ENCODE data around the gene KIAA1755.
"Not testable (repeated sequence)": the region's sequence is repeated elsewhere in the genome, so short reads cannot be mapped to it uniquely, and the experiment has no call there.

The KIAA1755 gene

DNA sequence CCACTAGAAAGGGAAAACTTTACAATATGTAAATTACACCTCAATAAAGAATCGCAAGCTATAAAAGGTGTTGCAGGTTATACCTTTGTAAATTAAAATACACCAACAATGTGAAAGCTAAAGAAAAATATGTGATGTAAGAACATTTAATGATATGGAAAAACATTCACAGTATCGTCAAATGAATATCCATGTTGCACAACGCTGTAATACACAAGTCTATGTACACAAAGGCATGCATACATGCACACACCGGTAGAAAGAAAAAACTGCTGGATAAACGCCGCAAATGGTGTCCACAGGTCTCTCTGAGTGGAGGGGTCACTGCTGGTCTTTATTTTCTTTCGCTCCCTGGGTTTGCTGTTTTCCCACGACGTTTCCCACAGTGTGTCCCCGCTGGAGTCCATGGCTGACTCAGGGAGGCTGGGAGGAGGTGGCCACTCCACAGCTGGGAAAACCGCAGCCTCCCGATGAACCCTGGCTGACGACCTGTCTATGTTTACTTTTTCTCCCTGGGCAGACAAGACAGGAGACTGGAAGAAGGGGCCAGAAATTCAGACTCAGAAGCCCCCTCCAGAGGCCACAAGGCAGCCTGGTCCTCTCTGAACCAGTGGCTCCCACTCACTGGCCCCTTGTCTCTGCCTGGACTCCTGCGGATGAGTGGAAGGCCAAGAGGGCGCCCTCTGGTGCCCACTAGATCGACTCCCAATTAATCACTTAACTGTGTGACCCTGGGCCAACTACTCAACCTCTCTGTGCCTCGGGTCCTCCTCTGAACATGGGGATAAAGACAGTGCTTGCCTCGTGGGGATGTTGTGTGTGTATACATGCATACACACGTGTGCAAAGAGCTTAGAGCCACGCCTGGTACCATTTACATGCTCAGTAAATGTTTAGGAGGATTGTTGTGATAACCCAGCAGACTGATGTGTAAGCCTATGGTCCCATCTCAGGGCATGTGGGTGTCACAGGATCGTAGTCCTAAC is 30.6 kb upstream of the KIAA1755 start:
- no peak for DNase-seq (ENCODE audit: low read depth)

DNA sequence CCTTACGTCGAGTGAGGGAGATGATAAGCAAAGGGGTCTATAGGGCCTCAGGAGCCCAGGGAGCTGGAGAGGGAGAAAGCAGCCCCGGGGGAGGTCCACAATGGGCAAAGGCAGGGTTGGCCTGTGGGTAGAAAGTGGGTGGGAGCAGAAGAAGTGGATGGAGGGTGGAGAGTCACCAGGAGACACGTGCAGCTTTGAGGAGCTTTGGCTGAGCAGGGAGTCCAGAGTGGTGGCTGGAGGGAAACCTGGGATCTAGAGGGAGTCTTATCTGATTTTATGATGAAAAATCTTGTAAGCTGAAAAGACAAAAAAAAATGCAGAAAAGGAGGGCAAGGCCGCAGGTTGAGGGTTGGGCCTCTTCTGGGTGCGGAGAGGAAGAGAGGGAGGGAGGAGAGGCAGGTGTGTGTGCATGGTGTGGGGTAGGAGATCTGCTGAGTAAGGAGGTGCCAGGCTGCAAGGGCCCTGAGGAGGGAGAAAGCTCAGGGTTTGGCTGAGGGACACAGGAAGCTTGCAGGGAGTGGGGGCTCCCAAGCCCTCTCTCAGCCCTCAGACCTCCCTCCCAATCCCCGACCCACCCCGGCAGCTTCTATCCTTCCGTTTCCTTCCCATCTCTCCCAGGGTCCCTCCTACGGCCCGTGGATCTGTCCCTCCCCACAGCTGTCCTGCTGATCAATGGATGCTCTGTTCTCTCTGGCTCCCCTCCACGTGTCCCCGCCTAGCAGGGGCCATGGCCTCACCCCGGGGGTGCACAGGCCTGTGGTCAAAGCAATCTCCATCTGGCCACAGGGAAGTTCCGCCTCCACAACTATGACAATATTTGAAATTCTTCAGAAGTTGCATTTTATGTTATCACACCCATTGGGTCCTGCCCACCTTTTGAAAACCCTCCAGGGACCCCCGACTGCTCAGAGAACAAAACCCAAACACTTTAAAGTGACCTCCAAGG is 26.3 kb upstream of the KIAA1755 start:
- DNase-seq (ENCODE audit: low read depth): no peak

DNA sequence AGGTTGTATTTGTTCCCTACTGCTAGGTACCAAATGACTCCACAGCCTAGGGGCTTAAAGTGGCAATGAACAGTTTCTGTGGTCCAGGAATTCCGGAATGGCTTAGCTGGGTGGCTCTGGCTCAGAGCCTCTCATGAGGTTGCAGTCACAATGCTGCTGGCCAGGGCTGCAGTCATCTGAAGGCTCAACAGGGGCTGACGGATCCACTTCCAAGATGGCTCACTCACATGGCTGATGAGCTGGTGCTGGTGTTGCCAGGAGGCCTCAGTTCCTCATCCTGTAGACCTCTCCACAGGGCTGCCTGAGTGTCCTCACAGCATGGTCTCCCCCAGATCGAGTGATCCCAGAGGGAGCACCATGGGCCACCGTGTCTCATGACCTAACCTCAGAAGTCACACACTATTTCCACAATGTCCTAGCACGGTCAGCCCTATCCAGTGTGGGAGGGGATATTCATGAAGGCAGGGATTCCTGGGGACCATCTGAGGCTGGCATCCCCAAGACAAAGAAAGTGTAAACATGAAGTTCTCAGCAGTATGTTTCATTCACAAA is 24.4 kb upstream of the KIAA1755 start:
- DNase-seq (ENCODE audit: low read depth): no peak

DNA sequence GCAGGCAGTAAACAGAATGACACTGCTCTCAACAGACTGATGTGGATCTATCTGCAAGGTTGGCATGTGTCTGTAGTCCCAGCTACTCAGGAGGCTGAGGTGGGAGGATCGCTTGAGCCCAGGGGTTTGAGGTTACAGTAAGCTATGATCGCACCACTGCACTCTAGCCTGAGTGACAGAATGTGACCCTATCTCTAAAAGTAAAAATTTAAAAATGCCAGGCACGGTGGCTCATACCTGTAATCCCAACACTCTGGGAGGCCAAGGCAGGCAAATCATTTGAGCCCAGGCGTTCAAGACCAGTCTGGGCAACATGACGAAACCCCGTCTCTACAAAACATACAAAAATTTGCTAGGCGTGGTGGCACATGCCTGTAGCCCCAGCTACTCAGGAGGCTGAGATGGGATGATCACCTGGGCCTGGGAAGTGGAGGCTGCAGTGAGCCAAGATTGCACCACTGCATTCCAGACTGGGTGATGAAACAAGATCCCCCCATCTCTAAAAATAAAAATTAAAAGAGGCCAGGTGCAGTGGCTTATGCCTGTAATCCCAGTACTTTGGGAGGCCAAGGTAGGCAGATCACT is 23.6 kb upstream of the KIAA1755 start:
- not testable (repeated sequence) for DNase-seq (ENCODE audit: low read depth)

DNA sequence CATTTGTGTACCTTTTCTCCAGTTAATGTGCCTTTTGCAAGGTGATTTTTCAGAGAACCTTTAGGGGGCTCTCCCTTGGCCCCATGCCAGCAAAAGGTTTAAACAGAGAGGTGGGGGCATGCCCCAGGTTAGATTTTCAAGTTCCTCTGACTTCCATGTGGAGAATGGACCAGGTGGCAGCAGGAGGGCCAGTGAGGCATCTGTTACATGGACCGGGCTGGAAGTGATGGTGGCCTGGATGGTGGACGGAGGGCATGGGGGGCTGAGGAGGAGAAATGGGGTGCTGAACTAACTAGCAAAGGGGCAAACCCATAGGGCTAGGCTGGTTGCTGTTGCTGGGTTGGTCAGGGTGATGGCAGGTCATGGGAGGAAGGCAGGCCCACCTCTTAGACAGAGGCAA is 22.7 kb upstream of the KIAA1755 start:
- no peak for DNase-seq (ENCODE audit: low read depth)

DNA sequence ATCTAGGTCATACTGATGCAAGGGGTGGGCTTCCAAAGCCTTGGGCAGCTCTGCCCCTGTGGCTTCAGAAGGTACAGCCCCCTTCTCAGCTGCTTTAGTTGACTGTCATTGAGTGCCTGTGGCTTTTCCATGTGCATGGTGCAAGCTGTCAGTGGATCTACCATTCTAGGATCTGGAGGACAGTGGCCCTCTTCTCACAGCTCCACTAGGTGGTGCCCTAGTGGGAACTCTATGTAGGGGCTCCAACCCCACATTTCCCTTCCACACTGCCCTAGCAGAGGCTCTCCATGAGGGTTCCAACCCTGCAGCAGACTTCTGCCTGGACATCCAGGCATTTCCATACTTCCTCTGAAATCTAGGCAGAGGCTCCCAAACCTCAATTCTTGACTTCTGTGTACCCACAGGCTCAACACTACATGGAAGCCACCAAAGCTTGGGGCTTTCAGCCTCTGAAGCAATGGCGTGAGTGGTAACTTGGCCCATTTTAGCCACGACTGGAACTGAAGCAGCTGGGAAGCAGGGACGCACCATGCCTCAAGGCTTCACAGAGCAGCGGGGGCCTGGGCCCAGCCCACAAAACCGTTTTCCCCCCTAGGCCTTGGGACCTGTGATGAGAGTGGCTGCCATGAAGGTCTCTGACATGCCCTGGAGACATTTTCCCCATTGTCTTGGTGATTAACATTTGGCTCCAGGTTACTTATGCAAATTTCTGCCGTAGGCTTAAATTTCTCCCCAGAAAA is 20.8 kb upstream of the KIAA1755 start:
- not testable (repeated sequence) for DNase-seq (ENCODE audit: low read depth)

DNA sequence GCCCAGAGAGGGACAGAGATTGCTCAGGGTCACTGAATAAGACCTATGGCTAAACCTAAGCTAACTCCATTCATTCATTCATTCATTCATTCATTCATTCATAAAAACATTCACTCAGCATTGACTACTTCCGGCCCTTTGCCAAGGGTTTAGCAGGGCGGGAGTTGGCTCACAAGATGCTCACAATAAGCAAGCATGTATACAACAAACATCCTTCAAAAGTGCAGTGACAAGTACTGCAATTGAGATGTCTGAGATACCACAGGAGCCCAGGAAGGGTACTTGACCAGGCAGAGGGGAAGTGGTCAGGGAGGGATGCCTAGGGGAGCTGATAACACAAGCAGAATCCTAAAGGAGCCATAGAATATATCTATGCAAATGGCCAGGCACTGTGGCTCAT is 18.2 kb upstream of the KIAA1755 start:
- no peak for DNase-seq (ENCODE audit: low read depth)

DNA sequence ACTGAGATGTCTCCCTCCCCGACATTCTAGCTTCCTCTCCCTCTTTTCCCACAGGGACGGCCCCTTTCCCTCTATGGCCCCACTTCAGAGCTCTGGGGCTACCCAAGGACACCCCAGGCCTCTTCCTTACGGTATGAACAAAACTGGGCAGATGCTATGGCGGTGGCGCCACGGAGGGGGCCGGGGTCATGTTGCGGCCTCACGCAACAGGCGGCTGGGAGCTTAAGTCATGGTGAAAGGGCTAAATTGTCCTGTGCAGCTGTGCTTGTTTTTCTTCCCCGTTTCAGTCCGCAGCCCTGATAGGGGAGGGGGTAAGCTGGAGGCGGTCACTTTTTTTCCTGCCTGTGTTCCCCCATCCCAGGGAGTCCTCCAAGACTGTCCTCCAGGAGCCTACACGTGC is 17.6 kb upstream of the KIAA1755 start:
- no peak for DNase-seq (ENCODE audit: low read depth)

DNA sequence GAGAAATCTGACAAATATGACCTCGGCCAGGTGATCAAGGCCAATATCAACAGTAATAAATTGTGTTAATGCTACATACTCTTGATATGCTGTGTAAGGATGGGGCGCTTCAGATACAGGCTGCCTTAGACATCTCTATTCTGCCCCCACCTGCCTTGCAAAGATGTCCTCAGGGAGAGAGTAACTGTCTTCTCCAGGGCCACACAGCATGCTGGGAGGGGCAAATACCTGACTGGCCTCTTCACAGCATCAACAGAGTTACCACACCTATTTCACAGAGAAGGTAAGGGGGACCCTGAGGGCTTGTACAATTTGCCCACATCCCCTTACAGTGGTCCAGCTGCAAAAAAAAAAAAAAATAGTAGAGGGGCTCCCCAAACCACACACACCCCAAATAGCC is 17.2 kb upstream of the KIAA1755 start:
- DNase-seq (ENCODE audit: low read depth): no peak

DNA sequence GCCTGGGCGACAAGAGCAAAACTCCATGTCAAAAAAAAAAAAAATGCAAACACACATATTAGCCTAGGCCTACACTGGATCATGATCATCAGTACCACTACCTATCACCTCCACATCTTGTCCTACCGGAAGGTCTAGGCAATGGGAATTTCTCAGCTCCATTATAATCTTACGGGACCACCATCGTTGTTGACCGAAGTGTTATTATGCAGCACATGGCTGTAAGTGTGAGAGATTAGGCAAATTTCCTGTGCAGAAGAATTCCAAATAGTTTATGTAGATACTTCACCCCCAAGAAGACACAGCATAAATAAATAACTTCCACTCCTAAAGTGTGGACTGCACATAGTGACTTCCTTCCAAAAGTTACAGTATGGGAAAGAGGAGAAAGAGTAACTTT is 16.8 kb upstream of the KIAA1755 start:
- DNase-seq (ENCODE audit: low read depth): no peak

DNA sequence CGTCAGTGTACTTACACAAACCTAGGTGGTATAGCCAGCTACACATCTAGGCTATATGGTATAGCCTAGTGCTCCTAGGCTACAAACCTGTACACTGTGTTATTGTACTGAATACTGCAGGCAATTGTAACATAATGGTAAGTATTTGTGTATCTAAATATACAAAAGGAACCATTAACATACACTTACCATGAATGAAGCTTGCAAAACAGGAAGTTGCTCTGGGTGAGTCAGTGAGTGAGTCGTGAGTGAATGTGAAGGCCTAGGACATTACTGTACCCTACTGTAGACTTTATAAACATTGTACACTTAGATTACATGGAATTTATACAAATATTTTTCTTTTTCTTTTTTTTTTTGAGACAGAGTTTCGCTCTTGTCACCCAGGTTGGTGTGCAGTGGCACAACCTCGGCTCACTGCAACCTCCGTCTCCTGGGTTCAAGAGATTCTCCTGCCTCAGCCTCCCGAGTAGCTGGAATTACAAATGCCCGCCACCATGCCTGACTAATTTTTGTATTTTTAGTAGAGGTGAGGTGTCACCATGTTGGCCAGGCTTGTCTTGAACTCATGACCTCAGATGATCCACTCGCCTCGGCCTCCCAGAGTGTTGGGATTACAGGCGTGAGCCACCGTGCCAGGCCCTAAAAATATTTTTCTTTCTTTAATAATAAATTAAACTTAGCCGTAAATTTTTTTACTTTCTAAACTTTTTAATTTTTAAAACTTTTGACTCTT is 15.4 kb upstream of the KIAA1755 start:
- no peak for DNase-seq (ENCODE audit: low read depth)

DNA sequence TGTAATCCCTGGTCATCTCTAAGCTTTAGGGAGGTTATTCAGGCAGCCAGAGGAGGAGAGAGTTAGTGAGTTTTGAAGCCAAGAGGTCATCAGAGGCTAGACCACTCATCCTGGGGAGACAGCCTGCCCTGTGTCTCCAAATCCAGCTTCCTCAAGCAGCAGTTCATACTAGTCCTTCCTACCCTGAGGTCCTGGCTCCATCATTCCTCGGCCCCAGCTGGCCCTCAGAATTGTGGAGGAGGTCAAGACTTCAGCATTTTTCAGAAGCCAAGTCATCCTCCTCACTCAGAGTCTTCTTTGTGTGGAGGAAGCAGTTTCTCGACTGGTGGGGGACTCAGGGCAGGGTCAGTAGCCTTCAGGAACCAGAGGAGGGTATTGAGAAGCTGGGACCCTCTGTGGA is 12.4 kb upstream of the KIAA1755 start:
- no peak for DNase-seq (ENCODE audit: low read depth)

DNA sequence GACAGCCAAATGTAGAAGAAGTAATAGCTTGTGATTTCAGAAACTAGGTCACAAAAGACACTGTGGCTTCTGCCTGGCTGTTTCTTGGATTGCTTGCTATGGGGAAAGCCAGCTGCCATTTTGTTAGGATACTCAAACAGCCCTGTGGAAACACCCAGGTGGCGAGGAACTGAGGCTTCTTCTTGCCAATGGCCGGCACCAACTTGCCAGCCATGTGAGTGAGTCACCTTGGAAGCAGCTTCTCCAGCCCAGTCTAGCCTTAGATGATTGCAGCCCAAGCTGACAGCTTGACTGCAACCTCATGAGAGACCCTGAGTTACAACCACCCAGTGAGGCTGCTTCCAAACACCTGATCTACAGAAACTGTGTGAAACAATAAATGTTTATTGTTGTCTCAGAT is 11.9 kb upstream of the KIAA1755 start:
- DNase-seq (ENCODE audit: low read depth): no peak

DNA sequence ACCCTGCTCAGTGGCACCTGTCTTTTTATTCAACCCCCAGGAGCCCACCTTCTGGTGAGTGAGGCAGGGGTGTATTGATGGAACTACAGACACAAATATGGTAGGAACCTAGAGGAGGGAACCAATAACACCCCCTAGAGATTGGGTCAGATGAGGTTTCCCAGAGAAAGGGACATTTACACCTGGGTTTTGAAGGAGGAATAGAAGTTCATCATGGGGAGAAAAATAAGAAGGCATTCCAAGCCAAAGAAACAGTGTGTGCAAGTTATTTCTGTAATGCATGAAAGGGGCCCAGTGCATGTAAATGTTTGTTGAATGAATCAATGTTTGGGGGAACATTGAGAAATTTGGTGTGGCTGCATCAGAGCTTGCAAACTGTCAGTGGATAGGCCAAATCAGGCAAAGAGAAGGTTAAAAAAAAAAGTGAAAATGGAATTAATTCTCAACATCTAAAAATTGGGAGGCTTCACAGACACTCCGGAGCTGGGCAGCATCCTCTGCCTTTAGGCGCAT is 11.1 kb upstream of the KIAA1755 start:
- DNase-seq (ENCODE audit: low read depth): no peak

DNA sequence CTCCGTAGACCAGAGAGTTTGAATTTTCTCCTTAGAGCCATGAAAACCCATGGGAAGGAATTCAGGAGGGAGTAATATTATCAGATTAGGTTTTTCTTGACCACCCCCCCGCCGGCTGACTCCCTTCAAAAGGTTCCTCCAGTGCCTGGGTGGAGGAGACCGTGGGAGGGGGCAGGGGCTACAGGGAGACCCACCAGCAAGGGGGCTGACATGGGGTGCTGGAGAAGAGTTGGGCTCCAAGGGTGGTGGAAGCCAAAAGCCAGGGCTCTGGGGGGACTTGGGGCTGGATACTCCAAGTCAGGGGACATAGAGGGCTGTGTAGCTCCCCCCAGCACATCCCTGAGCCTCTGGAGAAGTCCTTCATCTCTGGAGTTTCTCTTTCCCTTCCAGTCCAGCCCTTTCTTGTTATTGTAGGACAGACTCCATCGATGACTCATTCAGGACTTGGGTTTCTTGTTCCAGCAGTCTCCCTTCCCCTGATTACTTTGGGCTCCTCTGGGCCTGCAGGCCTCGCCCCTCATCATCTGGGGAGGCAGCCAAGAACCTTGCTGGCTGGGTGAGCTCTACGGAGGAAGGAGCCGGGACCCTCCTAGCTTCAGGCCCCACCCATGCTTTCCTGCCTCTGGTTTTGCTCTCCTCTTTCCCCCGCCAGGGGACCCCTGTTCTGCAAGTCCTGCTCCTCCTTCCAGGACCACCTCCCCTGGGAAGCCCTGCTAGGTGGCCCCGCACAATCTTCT is 10.5 kb upstream of the KIAA1755 start:
- DNase-seq (ENCODE audit: low read depth): peak; percentile 80

DNA sequence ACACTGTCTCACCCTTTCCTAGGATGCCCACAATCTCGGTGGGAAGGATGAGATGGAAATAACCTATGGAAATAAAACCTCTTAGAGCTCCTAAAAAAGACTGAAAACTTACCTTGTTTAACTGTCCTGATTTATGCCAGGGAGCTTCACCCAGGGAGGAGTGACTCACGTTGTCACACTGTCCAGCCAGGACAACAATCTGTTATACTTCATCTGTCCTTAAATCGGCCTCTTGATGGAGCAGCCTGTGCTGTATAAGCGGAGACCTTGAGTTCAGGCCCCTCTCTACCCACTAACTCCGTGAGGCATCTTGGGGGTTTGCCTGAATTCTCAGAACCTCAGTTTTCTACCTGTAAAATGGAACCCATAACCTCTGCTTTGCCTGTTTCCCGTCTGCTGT is 9.2 kb upstream of the KIAA1755 start:
- DNase-seq (ENCODE audit: low read depth): no peak

DNA sequence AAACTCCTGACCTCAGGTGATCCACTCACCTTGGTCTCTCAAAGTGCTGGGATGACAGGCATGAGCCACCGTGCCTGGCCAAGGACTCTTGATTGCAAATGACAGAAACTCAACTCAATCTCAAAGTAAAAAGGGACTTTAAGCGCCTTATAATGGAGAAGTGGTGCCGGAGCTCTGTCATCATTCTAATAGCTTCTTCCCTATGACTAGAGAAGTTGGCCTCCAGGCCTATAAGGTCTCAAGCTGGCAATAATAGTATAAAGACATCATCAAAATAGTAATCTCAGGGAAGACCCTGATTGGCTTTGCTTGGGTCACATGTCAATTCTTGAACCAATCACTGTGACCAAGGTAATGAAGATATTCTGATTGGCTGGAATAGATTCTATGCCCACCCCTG is 8.5 kb upstream of the KIAA1755 start:
- no peak for DNase-seq (ENCODE audit: low read depth)

DNA sequence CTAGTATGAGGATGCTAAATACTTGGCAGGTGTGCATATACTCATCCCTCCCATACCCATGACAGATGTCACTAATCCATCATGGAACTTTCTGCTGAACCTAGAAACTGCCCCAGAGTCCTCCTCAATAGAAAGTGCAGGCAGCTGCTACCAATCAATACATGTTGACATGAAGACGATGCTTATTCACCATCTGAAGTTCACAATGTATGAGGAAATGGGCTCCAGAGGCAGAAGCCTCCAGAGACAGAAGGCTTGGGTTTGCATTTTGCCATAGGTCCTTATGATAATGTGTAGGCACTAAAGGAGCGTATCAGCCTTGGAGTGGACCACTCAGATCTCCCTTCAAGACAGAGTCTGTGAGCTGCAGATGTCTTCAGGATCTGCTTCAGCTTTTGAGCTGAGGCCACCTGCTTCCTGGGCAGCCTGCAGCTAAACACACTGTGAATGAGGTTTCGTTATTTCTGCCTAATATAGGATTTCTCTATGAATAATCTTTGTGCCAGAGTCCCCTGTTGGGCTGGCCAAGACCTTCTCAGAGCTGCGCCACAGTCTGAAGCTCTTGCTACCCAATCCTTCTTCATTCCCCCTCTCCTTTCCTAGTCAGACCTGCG is 7.5 kb upstream of the KIAA1755 start:
- DNase-seq (ENCODE audit: low read depth): no peak

DNA sequence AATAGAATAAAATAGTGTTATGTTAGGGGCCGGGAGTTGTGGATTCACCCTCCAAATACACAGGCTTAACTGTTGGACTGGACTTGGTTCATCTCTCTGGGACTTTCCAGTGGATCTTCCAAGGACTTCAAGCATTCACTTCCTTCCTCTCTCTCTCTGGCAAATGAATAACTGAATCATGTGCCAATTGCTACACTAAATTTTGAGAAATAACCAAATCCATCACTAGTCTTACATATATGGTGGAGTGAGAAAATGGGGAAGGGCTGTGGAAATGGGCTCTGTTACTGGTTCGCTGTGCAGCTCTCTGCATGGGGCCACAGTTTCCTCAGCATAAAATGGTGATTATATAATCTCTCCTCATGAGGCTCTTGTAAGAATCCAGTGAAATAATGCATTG is 6.8 kb upstream of the KIAA1755 start:
- no peak for DNase-seq (ENCODE audit: low read depth)
